H9 (cell line): Measurements from ENCODE around the gene IWS1. TPM values are rescaled to one million over a fixed set of nuclear protein-coding genes. Genes with fewer than 3 reads are reported as not detected.

ENCODE experiments used
- DNase-seq: peaks from one replicate; pipeline ENCODE4 v3.0.0-alpha.2; 2017
- H2AFZ ChIP-seq: one replicate; pipeline ENCODE4 v1.6.1; 2013; ENCODE audit warnings: mild to moderate bottlenecking, low read length, control low read depth, moderate library complexity
- H2AK5ac ChIP-seq: 2 replicates; pipeline ENCODE4 v1.6.1; 2013; ENCODE audit warnings: low read length, control low read depth, mixed read lengths; ENCODE audit not compliant: insufficient read length
- H2BK120ac ChIP-seq: one replicate; pipeline ENCODE4 v1.6.1; 2013; ENCODE audit warnings: low read depth, mild to moderate bottlenecking, low read length, control low read depth, inconsistent platforms; ENCODE audit not compliant: poor library complexity, severe bottlenecking
- H2BK12ac ChIP-seq: 2 replicates; pipeline ENCODE4 v1.6.1; 2013; ENCODE audit warnings: low read length, control low read depth, mixed read lengths, low read depth; ENCODE audit not compliant: insufficient read length
- H2BK15ac ChIP-seq: 2 replicates; pipeline ENCODE4 v1.6.1; 2013; ENCODE audit warnings: low read depth, low read length, control low read depth
- H2BK20ac ChIP-seq: one replicate; pipeline ENCODE4 v1.6.1; 2013; ENCODE audit warnings: low read depth, mild to moderate bottlenecking, low read length, control low read depth, inconsistent platforms; ENCODE audit not compliant: poor library complexity, severe bottlenecking
- H2BK5ac ChIP-seq: 2 replicates; pipeline ENCODE4 v1.6.1; 2013; ENCODE audit warnings: low read length, control low read depth, mixed read lengths; ENCODE audit not compliant: insufficient read length
- H3K14ac ChIP-seq: 2 replicates; pipeline ENCODE4 v1.6.1; 2013; ENCODE audit warnings: low read length, control low read depth; ENCODE audit not compliant: insufficient read depth
- H3K18ac ChIP-seq: 2 replicates; pipeline ENCODE4 v1.6.1; 2013; ENCODE audit warnings: low read depth, mild to moderate bottlenecking, mixed read lengths, low read length, control low read depth; ENCODE audit not compliant: insufficient read length
- H3K23ac ChIP-seq: 2 replicates; pipeline ENCODE4 v1.6.1; 2013; ENCODE audit warnings: low read length, control low read depth, mixed read lengths, low read depth; ENCODE audit not compliant: insufficient read length
- H3K23me2 ChIP-seq: 2 replicates; pipeline ENCODE4 v1.6.1; 2013; ENCODE audit warnings: low read depth, mild to moderate bottlenecking, mixed read lengths, low read length, control low read depth; ENCODE audit not compliant: insufficient read length, poor library complexity, severe bottlenecking
- H3K27ac ChIP-seq: 2 replicates; pipeline ENCODE4 v1.5.1; 2013; ENCODE audit warnings: low read length, control low read depth, mixed read lengths, low read depth; ENCODE audit not compliant: insufficient read length
- H3K27me3 ChIP-seq: 2 replicates; pipeline ENCODE4 v1.6.1; 2013; ENCODE audit warnings: low read length, control low read depth, inconsistent platforms; ENCODE audit not compliant: insufficient read depth
- H3K4ac ChIP-seq: 2 replicates; pipeline ENCODE4 v1.6.1; 2013; ENCODE audit warnings: low read depth, mild to moderate bottlenecking, control low read depth, inconsistent platforms, low read length, moderate library complexity
- H3K4me1 ChIP-seq: 2 replicates; pipeline ENCODE4 v1.6.1; 2013; ENCODE audit warnings: low read length, control low read depth, inconsistent platforms; ENCODE audit not compliant: insufficient read depth
- H3K4me2 ChIP-seq: 2 replicates; pipeline ENCODE4 v1.6.1; 2013; ENCODE audit warnings: low read length, control low read depth, mixed read lengths; ENCODE audit not compliant: insufficient read length, insufficient read depth
- H3K56ac ChIP-seq: 2 replicates; pipeline ENCODE4 v1.6.1; 2013; ENCODE audit warnings: low read depth, mild to moderate bottlenecking, mixed read lengths, low read length, control low read depth; ENCODE audit not compliant: insufficient read length
- H3K79me1 ChIP-seq: 2 replicates; pipeline ENCODE4 v1.6.1; 2013; ENCODE audit warnings: low read depth, mild to moderate bottlenecking, moderate library complexity, low read length, control low read depth, inconsistent platforms; ENCODE audit not compliant: insufficient read depth, poor library complexity, severe bottlenecking
- H3K79me2 ChIP-seq: 2 replicates; pipeline ENCODE4 v1.6.1; 2013; ENCODE audit warnings: low read length, control low read depth, inconsistent platforms; ENCODE audit not compliant: insufficient read depth
- H3K9ac ChIP-seq: 2 replicates; pipeline ENCODE4 v1.6.1; 2013; ENCODE audit warnings: low read length, control low read depth, mixed read lengths; ENCODE audit not compliant: insufficient read length; ENCODE audit errors: extremely low read depth
- H3K9me3 ChIP-seq: one replicate; pipeline ENCODE4 v1.6.1; 2013; ENCODE audit warnings: low read depth, low read length, inconsistent platforms; ENCODE audit not compliant: control insufficient read depth
- H3T11ph ChIP-seq: one replicate; pipeline ENCODE4 v1.6.1; 2013; ENCODE audit warnings: mild to moderate bottlenecking, low read length, control low read depth, inconsistent platforms
- H4K20me1 ChIP-seq: one replicate; pipeline ENCODE4 v1.6.1; 2013; ENCODE audit not compliant: control insufficient read depth, insufficient read length, insufficient read depth
- H4K5ac ChIP-seq: 2 replicates; pipeline ENCODE4 v1.6.1; 2013; ENCODE audit warnings: low read depth, mild to moderate bottlenecking, mixed read lengths, low read length, control low read depth; ENCODE audit not compliant: insufficient read length
- H4K8ac ChIP-seq: replicated peaks from 2 replicates; pipeline ENCODE4 v1.6.1; 2013; ENCODE audit warnings: low read length, control low read depth, mixed read lengths, low read depth; ENCODE audit not compliant: insufficient read length
- H4K91ac ChIP-seq: 2 replicates; pipeline ENCODE4 v1.6.1; 2013; ENCODE audit warnings: low read depth, mild to moderate bottlenecking, moderate library complexity, mixed read lengths, low read length, control low read depth; ENCODE audit not compliant: insufficient read length
- H3K27ac Mint-ChIP-seq, 3 experiments: 2 replicates in 2 of 3; 3 replicates in 1 of 3; pipeline ENCODE4 v1.8.0; 2020 to 2021; ENCODE audit warnings: mixed read lengths in 3 of 3, mild to moderate bottlenecking in 1 of 3, moderate library complexity in 1 of 3
- H3K27me3 Mint-ChIP-seq: 2 replicates; pipeline ENCODE4 v1.8.0; 2021; ENCODE audit warnings: low read depth, mild to moderate bottlenecking, moderate library complexity, mixed read lengths
- H3K36me3 Mint-ChIP-seq, 3 experiments: 2 replicates in 2 of 3; 3 replicates in 1 of 3; pipeline ENCODE4 v1.8.0; 2020 to 2021; ENCODE audit warnings: low read depth in 3 of 3, mixed read lengths in 3 of 3; ENCODE audit not compliant: insufficient read depth in 1 of 3
- H3K4me1 Mint-ChIP-seq, 2 experiments: 2 replicates each; pipeline ENCODE4 v1.8.0; 2020; ENCODE audit warnings: mixed read lengths in 2 of 2
- H3K4me3 Mint-ChIP-seq, 2 experiments: 2 replicates in 1 of 2; 3 replicates in 1 of 2; pipeline ENCODE4 v1.8.0; 2020 to 2021; ENCODE audit warnings: mild to moderate bottlenecking in 2 of 2, mixed read lengths in 2 of 2, moderate library complexity in 1 of 2
- H3K9me3 Mint-ChIP-seq, 2 experiments: 2 replicates in 1 of 2; 3 replicates in 1 of 2; pipeline ENCODE4 v1.8.0; 2020; ENCODE audit warnings: mild to moderate bottlenecking in 2 of 2, mixed read lengths in 2 of 2, moderate library complexity in 1 of 2
- CTCF ChIP-seq: fragments of 200-600 bp; sonication (generic); conservative IDR thresholded peaks from 3 replicates; pipeline ENCODE4 v1.8.0; 2021; ENCODE audit warnings: antibody characterized with exemption, mild to moderate bottlenecking
- WGBS: extraction: QIAGEN DNeasy Blood & Tissue Kit; methylation state at CpG from one replicate; pipeline ENCODE4 v1.1.7; 2013; ENCODE audit warnings: missing lambda C conversion rate, low lambda C conversion rate, mixed read lengths; ENCODE audit not compliant: insufficient read length; ENCODE audit errors: extremely low coverage; 5-methylcytosine and 5-hydroxymethylcytosine counted together
- total RNA-seq: library from RNA; stranded (reverse); gene quantifications from 2 replicates; pipeline ENCODE4 v1.2.1, GENCODE V29; 2021

Gene IWS1
- total RNA-seq, 1 experiment from 2014 or later: 66.2 TPM

DNA sequence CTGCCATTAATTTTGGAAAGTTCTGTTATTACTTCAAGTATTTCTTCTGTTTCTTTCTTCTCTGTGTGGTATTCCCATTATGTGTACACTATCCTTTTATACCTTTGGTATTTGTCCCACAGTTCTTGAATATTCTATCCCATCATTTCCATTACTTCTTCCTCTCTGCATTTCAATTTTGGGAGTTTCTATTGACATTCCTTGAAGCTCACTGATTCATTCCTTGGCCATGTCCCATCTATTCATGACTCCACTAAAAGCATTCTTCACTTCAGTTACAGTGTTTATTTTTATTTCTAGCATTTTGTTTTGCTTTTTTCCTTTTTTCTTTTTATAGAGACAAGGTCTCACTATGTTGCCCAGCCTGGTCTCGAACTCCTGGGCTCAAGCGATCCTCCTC, 77.8 kb downstream of the IWS1 start:
- H2BK120ac ChIP-seq: no peak overlapping the region
- no peak overlapping the region for H4K8ac ChIP-seq
- no peak overlapping the region for H3K9ac ChIP-seq
- Mint-ChIP-seq H3K36me3 (peaks cover 4 to 5% (median 4%) of the 10 kb centered on the region in 3 experiments; a peak in 6 of 7 replicates), H3K27me3 (no peaks in the 10 kb centered on the region; the same call in none of the 2 replicates), H3K9me3 (peaks cover 6 to 10% of the 10 kb centered on the region in 2 experiments), H3K4me3 (no peak overlapping the region), H3K4me1 (peaks cover 15 to 17% of the 10 kb centered on the region in 2 experiments), H3K27ac (no peak overlapping the region)
- H2BK20ac ChIP-seq: no peak overlapping the region
- H3K23ac ChIP-seq: no peak overlapping the region
- no peak overlapping the region for H3K14ac ChIP-seq
- no peaks in the 10 kb centered on the region for H3K79me1 ChIP-seq
- no peak overlapping the region for H2BK5ac ChIP-seq
- no peak for DNase-seq
- H3K18ac ChIP-seq: no peak overlapping the region
- H3K27ac ChIP-seq: no peak overlapping the region
- no CpG with 5 or more reads among the region's 2 CpGs for WGBS
- no peak overlapping the region for H4K5ac ChIP-seq
- H3K9me3 ChIP-seq: no peaks in the 10 kb centered on the region
- H3T11ph ChIP-seq: no peak overlapping the region
- H3K27me3 ChIP-seq: no peaks in the 10 kb centered on the region
- no peaks in the 10 kb centered on the region for H3K23me2 ChIP-seq
- no peaks in the 10 kb centered on the region for H3K4me1 ChIP-seq
- no peak overlapping the region for H3K56ac ChIP-seq
- H2BK12ac ChIP-seq: no peak overlapping the region
- no peak overlapping the region for H3K4ac ChIP-seq
- no peak for TF ChIP-seq CTCF
- no peak overlapping the region for H3K4me2 ChIP-seq
- H2BK15ac ChIP-seq: no peak overlapping the region
- no peak overlapping the region for H2AK5ac ChIP-seq
- no peak overlapping the region for H4K91ac ChIP-seq
- H4K20me1 ChIP-seq: no peaks in the 10 kb centered on the region
- H3K79me2 ChIP-seq: no peaks in the 10 kb centered on the region
- no peak overlapping the region for H2AFZ ChIP-seq
